ENCODE data around the gene INKA2. TPM values are rescaled to one million over a fixed set of nuclear protein-coding genes. Genes with fewer than 3 reads are reported as not detected.

INKA2 gene
- total and polyA plus RNA-seq, 2 donors (not counting 1 experiment from before 2014, with no cell fraction given): 3.5 to 25.4 TPM

DNA sequence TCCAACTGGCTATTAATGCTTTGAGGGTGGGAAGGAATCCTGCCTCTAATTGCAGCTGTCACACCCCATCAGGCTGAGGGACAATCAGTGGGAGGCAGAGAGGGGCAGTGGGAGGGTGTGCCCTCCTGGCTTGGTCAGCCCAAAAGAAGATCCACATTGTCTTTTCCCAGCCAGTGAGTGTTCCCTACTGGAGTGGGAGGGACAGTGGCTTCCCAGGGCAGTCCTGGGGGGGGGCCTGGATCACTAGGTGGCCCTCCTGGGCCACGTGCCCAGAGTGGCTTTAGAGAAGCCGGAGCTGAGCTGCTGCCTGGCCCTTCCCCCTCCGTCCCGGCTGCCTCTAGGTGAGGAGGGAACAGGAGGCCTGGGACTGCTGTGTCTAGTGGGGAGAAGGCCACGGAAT is 14.0 kb downstream of the INKA2 start:
- no peak for DNase-seq (ENCODE audit: low read depth in 2 of 2)
- H3K4me1 ChIP-seq (ENCODE audit: control insufficient read depth, extremely low read depth, insufficient read depth, low read length): peaks cover 21% of the 10 kb centered on the region
- no peak overlapping the region for H3K27ac ChIP-seq (ENCODE audit: insufficient read depth, low read length)
- H4K20me1 ChIP-seq (ENCODE audit: control insufficient read depth, extremely low read depth, insufficient read depth, low read length): no peaks in the 10 kb centered on the region
- no peak overlapping the region for H2AFZ ChIP-seq (ENCODE audit: low read length)
- H3K9ac ChIP-seq (ENCODE audit: insufficient read depth, low read length): no peak overlapping the region
- H3K9me3 ChIP-seq (ENCODE audit: control insufficient read depth, insufficient read depth, low read depth, low read length): no peaks in the 10 kb centered on the region
- TF ChIP-seq, protein P1, sequence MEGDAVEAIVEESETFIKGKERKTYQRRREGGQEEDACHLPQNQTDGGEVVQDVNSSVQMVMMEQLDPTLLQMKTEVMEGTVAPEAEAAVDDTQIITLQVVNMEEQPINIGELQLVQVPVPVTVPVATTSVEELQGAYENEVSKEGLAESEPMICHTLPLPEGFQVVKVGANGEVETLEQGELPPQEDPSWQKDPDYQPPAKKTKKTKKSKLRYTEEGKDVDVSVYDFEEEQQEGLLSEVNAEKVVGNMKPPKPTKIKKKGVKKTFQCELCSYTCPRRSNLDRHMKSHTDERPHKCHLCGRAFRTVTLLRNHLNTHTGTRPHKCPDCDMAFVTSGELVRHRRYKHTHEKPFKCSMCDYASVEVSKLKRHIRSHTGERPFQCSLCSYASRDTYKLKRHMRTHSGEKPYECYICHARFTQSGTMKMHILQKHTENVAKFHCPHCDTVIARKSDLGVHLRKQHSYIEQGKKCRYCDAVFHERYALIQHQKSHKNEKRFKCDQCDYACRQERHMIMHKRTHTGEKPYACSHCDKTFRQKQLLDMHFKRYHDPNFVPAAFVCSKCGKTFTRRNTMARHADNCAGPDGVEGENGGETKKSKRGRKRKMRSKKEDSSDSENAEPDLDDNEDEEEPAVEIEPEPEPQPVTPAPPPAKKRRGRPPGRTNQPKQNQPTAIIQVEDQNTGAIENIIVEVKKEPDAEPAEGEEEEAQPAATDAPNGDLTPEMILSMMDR (conservative IDR thresholded peaks at IDR 0.05 in 1 of 2, IDR thresholded peaks at IDR 0.05 in 1 of 2; ENCODE audit: low read depth in 1 of 2, low read length in 2 of 2): no peak
- no peak for TF ChIP-seq EZH2 (IDR thresholded peaks at IDR 0.05; ENCODE audit: low read length, missing control alignments)
- no peak overlapping the region for H3K4me2 ChIP-seq (ENCODE audit: extremely low read depth, insufficient read depth, low read length)
- peaks cover 11% of the 10 kb centered on the region for H3K79me2 ChIP-seq (ENCODE audit: control insufficient read depth, insufficient read depth, low read length)
- H3K4me3 ChIP-seq (replicated peaks in 1 of 4; ENCODE audit: control extremely low read depth in 1 of 4, insufficient read depth in 1 of 4, low read depth in 3 of 4, low read length in 4 of 4): no peak overlapping the region
- H3K27me3 ChIP-seq (ENCODE audit: control insufficient read depth, insufficient read depth, low read length): no peaks in the 10 kb centered on the region
- H3K36me3 ChIP-seq (ENCODE audit: control insufficient read depth, insufficient read depth, low read length): peaks cover 7% of the 10 kb centered on the region

DNA sequence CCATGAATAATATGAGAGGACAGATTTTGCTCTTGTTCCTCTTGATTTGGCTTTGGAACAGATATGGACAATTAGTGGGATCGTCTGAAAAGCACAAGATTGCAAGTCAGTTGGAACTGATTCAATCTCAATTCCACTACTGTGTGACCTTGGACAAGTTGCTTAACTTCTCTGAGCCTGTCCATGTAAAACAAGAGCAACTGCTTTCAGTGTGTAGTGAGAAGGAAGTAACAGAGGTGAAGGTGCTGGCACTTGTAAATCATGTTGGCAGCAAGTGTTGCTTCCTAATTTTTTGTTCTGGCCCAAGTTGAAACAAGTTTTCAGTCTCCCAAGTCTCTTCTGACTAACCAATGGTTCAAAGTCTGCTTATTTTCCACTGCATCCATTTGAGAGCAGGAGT is 15.3 kb downstream of the INKA2 start:
- Histone ChIP-seq H3K79me2 (ENCODE audit: control insufficient read depth, insufficient read depth, low read length) (peaks cover 6% of the 10 kb centered on the region), H2AFZ (ENCODE audit: low read length) (no peak overlapping the region), H3K9ac (ENCODE audit: insufficient read depth, low read length) (no peak overlapping the region), H3K27me3 (ENCODE audit: control insufficient read depth, insufficient read depth, low read length) (no peaks in the 10 kb centered on the region), H3K4me2 (ENCODE audit: extremely low read depth, insufficient read depth, low read length) (no peak overlapping the region), H3K4me1 (ENCODE audit: control insufficient read depth, extremely low read depth, insufficient read depth, low read length) (peaks cover 21% of the 10 kb centered on the region), H3K36me3 (ENCODE audit: control insufficient read depth, insufficient read depth, low read length) (peaks cover 7% of the 10 kb centered on the region), H4K20me1 (ENCODE audit: control insufficient read depth, extremely low read depth, insufficient read depth, low read length) (no peaks in the 10 kb centered on the region), H3K9me3 (ENCODE audit: control insufficient read depth, insufficient read depth, low read depth, low read length) (no peaks in the 10 kb centered on the region), H3K27ac (ENCODE audit: insufficient read depth, low read length) (no peak overlapping the region), H3K4me3 (replicated peaks in 1 of 4; ENCODE audit: control extremely low read depth in 1 of 4, insufficient read depth in 1 of 4, low read depth in 3 of 4, low read length in 4 of 4) (no peak overlapping the region)
- DNase-seq (ENCODE audit: low read depth in 2 of 2): no peak
- TF ChIP-seq, protein P1 (conservative IDR thresholded peaks at IDR 0.05 in 1 of 2, IDR thresholded peaks at IDR 0.05 in 1 of 2; ENCODE audit: low read depth in 1 of 2, low read length in 2 of 2): no peak

DNA sequence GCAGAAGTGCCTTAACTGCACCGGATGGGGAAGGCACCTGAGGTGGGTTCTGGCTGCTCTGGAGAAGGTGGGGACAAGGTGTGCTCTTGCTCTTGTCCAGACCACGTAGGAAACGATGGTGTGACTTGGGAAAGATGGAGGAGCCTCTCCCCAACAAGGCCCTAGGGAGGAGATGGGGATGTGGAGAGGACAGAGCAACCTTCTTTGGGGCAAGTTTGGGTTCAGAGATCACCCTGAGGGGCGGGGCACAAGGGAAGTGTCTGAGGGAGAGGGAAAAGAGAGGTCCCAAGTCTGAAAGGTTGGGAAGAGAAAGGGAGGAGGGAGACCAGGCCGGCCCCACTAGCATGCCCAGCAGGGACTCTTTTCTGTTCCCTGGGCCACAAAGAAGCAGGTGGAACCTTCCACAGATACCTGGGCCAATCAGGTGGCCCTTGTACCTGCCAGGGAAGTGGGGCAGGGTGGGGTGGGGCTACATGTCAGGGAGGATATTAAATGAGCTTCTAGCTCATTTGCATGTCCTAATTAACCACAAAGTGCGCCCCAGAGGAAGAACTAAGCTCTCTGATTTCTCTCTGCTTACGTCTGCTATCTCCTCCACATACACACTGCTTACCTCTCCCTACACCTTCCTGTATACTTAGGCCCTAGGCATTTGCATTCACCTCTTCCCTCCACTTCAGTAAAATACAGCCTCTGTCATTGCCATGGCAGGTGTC is 15.9 kb downstream of the INKA2 start:
- Histone ChIP-seq H3K4me1 (ENCODE audit: control insufficient read depth, extremely low read depth, insufficient read depth, low read length) (peaks cover 21% of the 10 kb centered on the region), H3K27ac (ENCODE audit: insufficient read depth, low read length) (no peak overlapping the region), H3K27me3 (ENCODE audit: control insufficient read depth, insufficient read depth, low read length) (no peaks in the 10 kb centered on the region), H3K79me2 (ENCODE audit: control insufficient read depth, insufficient read depth, low read length) (peaks cover 5% of the 10 kb centered on the region), H3K36me3 (ENCODE audit: control insufficient read depth, insufficient read depth, low read length) (peaks cover 7% of the 10 kb centered on the region), H3K4me3 (replicated peaks in 1 of 4; ENCODE audit: control extremely low read depth in 1 of 4, insufficient read depth in 1 of 4, low read depth in 3 of 4, low read length in 4 of 4) (no peak overlapping the region), H3K4me2 (ENCODE audit: extremely low read depth, insufficient read depth, low read length) (no peak overlapping the region), H3K9ac (ENCODE audit: insufficient read depth, low read length) (no peak overlapping the region), H2AFZ (ENCODE audit: low read length) (no peak overlapping the region), H3K9me3 (ENCODE audit: control insufficient read depth, insufficient read depth, low read depth, low read length) (no peaks in the 10 kb centered on the region), H4K20me1 (ENCODE audit: control insufficient read depth, extremely low read depth, insufficient read depth, low read length) (no peaks in the 10 kb centered on the region)
- TF ChIP-seq EZH2 (IDR thresholded peaks at IDR 0.05; ENCODE audit: low read length, missing control alignments): no peak
- TF ChIP-seq, protein P1 (conservative IDR thresholded peaks at IDR 0.05 in 1 of 2, IDR thresholded peaks at IDR 0.05 in 1 of 2; ENCODE audit: low read depth in 1 of 2, low read length in 2 of 2): no peak
- DNase-seq (ENCODE audit: low read depth in 2 of 2): no peak

Data from fibroblast of lung (primary cell).